Fibroblast of peridontal ligament (primary cell): ENCODE data around the gene LMF1.
"Not testable (repeated sequence)": the region's sequence is repeated elsewhere in the genome, so short reads cannot be mapped to it uniquely, and the experiment has no call there.

Experiments used
- DNase-seq: peaks from one replicate; pipeline ENCODE4 v3.0.0-alpha.2; 2010; ENCODE audit errors: extremely low read depth

Gene LMF1

DNA sequence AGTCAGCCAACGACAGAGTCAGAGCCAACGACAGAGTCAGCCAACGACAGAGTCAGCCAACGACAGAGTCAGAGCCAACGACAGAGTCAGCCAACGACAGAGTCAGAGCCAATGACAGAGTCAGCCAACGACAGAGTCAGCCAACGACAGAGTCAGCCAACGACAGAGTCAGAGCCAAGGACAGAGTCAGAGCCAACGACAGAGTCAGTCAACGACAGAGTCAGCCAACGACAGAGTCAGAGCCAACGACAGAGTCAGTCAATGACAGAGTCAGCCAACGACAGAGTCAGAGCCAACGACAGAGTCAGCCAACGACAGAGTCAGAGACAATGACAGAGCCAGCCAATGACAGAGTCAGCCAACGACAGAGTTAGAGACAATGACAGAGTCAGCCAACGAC, 22.0 kb downstream of the LMF1 start:
- DNase-seq: not testable (repeated sequence)

DNA sequence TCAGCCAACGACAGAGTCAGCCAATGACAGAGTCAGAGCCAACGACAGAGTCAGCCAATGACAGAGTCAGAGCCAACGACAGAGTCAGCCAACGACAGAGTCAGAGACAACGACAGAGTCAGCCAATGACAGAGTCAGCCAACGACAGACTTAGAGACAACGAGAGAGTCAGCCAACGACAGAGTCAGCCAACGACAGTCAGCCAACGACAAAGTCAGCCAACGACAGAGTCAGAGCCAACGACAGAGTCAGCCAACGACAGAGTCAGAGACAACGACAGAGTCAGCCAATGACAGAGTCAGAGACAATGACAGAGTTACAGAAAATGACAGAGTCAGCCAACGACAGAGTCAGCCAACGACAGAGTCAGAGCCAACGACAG, 22.9 kb downstream of the LMF1 start:
- not testable (repeated sequence) for DNase-seq

GRCh38 chr16:947255-947921, 23.4 kb downstream of the LMF1 start:
- no peak for DNase-seq

- DNase-seq: no peak
These were observed 24.8 kb downstream of the LMF1 start for GRCh38 chr16:946048-946395.

GRCh38 chr16:945271-946047, 25.3 kb downstream of the LMF1 start:
- DNase-seq: no peak

- DNase-seq: no peak
These were observed 26.8 kb downstream of the LMF1 start for GRCh38 chr16:943971-944370.

GRCh38 chr16:942436-943060, 28.2 kb downstream of the LMF1 start:
- no peak for DNase-seq

DNA sequence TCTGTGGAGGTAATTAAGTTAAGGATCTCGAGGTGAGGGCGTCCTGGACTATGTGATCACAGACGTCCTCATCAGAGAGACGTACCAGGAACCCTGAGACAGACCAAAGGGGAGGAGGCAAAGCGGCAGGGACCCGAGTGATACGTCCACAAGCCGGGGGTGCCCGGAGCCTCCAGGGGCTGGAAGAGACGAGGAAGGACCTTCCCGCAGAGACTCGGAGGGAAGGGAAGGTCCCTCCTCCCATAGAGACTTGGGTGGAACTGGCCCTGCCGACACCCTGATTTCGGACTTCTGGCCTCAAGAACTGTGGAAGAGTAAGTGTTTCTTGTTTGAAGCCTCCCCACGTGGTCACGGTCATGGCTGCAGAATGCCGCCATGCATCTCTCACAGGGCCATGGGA, 30.8 kb downstream of the LMF1 start:
- no peak for DNase-seq

DNA sequence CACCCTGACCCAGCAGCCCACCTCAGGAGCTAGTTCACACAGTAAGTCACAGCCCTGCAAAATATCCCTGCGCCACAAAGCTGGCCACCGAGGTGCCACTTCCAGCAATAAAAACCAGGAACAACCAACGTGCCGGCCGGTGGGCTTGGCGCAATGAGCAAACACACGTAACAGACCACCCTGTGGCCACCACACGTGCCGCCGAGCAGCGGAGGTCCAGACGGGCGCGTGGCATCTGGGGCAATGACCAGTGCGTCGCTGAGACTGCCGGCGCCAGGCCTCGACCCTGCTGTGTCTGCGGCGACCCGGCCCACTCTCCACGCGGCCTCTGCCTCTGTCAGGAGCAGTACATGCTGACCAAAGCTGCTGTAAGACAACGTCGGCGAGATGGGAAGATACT, 31.5 kb downstream of the LMF1 start:
- no peak for DNase-seq

GRCh38 chr16:938752-939151, 32.0 kb downstream of the LMF1 start:
- DNase-seq: no peak

DNA sequence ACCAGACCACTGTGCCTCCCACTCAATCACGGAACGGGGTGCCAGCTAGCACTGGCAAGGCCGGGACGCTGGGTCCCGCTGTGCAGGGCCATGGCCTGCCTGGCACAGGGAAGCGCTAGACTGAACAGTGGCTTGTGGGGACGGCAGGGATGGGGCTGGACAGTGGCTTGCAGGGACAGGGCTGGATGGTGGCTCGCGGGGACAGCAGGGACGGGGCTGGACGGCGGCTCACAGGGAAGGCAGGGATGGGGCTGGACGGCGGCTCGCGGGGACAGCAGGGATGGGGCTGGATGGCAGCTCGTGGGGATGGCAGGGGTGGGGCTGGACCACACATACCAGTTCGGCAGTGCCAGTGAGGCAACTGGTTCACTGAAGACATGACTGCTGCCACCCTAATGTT, 32.6 kb downstream of the LMF1 start:
- DNase-seq: no peak

DNA sequence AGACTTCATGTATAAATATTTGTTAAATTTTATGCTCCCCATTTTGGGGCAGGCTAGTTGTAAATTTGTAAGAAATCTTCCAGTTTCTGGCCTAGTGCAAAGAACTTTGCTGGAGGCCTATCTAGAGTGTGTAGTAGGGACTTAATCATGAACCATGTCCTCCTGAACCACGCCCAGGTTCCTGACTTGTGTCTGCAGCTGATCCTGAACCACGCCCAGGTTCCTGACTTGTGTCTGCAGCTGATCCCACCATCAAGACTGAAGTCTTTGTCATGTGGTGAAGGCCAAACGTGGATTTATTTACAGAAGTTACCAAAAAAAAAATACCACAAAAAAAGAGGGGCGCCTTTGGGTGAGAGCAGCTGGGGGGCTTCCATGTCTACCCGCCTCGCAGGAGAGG, 33.1 kb downstream of the LMF1 start:
- DNase-seq: no peak

DNA sequence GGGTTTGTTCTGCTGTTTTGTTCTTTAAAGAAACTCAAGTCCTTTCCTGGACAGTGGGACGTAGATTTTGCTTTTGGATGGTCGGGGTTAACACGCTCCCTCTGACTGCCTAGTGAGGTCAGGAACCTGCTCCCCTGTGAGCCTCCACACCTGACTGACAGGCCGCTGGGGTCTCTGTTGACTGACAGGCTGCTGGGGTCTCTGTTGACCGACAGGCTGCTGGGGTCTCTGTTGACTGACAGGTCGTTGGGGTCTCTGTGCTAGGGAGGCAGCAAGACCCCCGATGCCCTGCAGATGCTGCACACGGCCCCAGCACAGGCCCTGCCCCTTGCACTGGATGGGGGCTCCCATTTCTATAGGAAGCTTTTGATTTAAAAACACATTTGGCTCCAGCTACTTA, 33.5 kb downstream of the LMF1 start:
- no peak for DNase-seq

GRCh38 chr16:935684-936083, 35.1 kb downstream of the LMF1 start:
- DNase-seq: no peak

DNA sequence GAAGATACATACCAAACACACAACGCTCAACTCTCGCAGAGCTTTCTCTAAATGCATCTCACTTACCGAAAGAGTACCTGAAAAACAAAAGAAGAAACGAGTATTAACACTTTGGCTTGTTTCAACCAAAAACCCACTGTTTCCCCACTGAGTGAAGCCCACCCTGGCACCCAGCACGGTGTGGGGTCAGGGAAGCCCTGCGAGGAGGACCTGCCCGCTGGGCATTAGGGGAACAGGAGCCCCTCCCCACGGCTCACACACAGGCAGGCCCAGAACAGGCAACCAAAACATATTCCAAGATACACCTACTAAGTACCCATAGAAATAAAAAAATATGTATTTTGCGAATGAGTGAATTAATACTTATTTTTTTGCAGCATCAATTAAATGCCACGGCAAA, 36.6 kb downstream of the LMF1 start:
- no peak for DNase-seq

GRCh38 chr16:933581-933980, 37.2 kb downstream of the LMF1 start:
- no peak for DNase-seq

GRCh38 chr16:932831-933330, 37.9 kb downstream of the LMF1 start:
- no peak for DNase-seq

GRCh38 chr16:931626-932500, 38.9 kb downstream of the LMF1 start:
- DNase-seq: no peak

DNA sequence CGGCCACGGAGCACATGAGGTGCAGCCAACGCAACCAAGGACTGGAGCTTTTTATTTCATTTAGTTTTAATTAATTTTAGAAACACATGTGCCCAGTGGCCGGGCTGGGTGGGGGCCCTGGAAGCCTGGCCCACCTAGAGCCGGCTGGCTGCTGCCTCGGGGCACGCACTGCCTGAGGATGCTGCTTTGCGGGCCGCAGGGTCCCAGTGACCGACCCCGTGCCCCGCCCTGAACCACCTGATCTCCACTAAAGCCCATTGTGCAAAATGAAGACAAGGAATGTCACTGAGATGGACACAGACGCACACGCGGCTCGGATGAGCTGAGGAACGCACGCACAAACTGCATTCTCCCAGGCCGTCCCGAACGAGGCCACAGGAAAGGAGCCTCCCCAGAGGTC, 39.6 kb downstream of the LMF1 start:
- no peak for DNase-seq

DNA sequence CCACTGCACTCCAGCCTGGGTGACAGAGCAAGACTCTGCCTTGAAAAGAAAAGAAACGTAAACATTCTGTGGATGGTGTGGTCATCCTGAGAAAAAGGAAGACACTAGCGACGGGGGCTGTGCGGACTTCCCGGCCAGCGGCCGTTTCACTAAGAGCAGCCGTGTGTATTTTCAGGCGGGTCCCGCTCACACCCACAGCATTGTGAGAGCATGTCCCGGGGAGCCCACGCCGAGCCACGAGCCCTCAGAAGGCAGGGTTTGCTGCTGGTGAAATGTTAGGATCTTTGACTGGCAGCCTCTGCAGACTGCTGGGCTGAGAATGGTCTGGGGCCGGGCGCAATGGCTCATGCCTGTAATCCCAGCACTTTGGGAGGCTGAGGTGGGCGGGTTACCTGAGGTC, 40.3 kb downstream of the LMF1 start:
- DNase-seq: no peak

DNA sequence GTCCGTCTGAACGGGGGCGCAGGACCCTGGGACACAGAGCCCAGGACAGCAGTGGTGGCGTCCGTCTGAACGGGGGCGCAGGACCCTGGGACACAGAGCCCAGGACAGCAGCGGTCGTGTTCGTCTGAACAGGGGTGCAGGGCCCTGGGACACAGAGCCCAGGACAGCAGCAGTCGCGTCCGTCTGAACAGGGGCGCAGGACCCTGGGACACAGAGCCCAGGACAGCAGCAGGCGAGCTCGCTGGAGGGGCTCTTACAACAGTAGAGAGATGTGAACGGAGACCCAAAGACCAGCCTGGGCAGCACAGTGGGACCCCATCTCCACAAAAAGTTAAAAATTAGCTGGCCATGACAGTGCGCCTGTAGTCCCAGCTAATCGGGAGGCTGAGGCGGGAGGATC, 40.7 kb downstream of the LMF1 start:
- no peak for DNase-seq
